Measurements from ENCODE around the gene TIMM17A. TPM values are rescaled to one million over a fixed set of nuclear protein-coding genes. Genes with fewer than 3 reads are reported as not detected.
"Not testable (repeated sequence)": the region's sequence is repeated elsewhere in the genome, so short reads cannot be mapped to it uniquely, and the experiment has no call there.

Gene TIMM17A
- total and polyA plus RNA-seq, 2 donors = 47.1 to 48.9 TPM

- 69% methylated on average over 4 of the region's 4 CpGs for WGBS
- peaks cover 27 to 72% of the 10 kb centered on the region in 2 donors for H3K27me3 ChIP-seq (ENCODE audit: control insufficient read depth in 2 of 2, insufficient read depth in 1 of 2, low read length in 1 of 2)
Observed at GRCh38 chr1:201945157-201945556, 10.1 kb upstream of the TIMM17A start.

GRCh38 chr1:201945863-201946223 is 9.5 kb upstream of the TIMM17A start:
- DNase-seq (ENCODE audit: low read depth in 6 of 9, low spot score in 9 of 9) = no peak
- Histone ChIP-seq H3K9me3 (ENCODE audit: control insufficient read depth in 2 of 2, insufficient read depth in 1 of 2, low read length in 1 of 2) (no peaks in the 10 kb centered on the region), H3K27me3 (ENCODE audit: control insufficient read depth in 2 of 2, insufficient read depth in 1 of 2, low read length in 1 of 2) (peaks cover 27 to 74% of the 10 kb centered on the region in 2 donors), H3K4me1 (ENCODE audit: control insufficient read depth in 2 of 2, insufficient read depth in 2 of 2, low read length in 2 of 2) (peaks cover 0 to 5% of the 10 kb centered on the region in 2 donors), H3K4me3 (ENCODE audit: low read length in 2 of 2) (peak overlapping the region in 1 of 2 donors; percentile 19), H3K27ac (ENCODE audit: low read depth in 1 of 2, low read length in 1 of 2) (no peak overlapping the region), H3K36me3 (ENCODE audit: control insufficient read depth in 2 of 2, insufficient read depth in 2 of 2, low read length in 1 of 2) (no peaks in the 10 kb centered on the region)
- WGBS = 51% methylated on average over 10 of the region's 10 CpGs

More at GRCh38 chr1:201945157-201945556, 10.1 kb upstream of the TIMM17A start:
- no peaks in the 10 kb centered on the region for H3K36me3 ChIP-seq (ENCODE audit: control insufficient read depth in 2 of 2, insufficient read depth in 2 of 2, low read length in 1 of 2)
- peaks cover 0 to 5% of the 10 kb centered on the region in 2 donors for H3K4me1 ChIP-seq (ENCODE audit: control insufficient read depth in 2 of 2, insufficient read depth in 2 of 2, low read length in 2 of 2)
- no peaks in the 10 kb centered on the region for H3K9me3 ChIP-seq (ENCODE audit: control insufficient read depth in 2 of 2, insufficient read depth in 1 of 2, low read length in 1 of 2)
- H3K27ac ChIP-seq (ENCODE audit: low read depth in 1 of 2, low read length in 1 of 2) = no peak overlapping the region
- DNase-seq (ENCODE audit: low read depth in 6 of 9, low spot score in 9 of 9) = no peak
- no peak overlapping the region for H3K4me3 ChIP-seq (ENCODE audit: low read length in 2 of 2)

GRCh38 chr1:201946224-201946908 is 8.9 kb upstream of the TIMM17A start, which contains the start of gene LMOD1:
Gene LMOD1, minus strand, starts transcription at chr1:201946548. Its CDS starts 208 bp downstream, at chr1:201946340.
- H3K4me1 ChIP-seq (ENCODE audit: control insufficient read depth in 2 of 2, insufficient read depth in 2 of 2, low read length in 2 of 2) = peaks cover 0 to 5% of the 10 kb centered on the region in 2 donors
- no peaks in the 10 kb centered on the region for H3K36me3 ChIP-seq (ENCODE audit: control insufficient read depth in 2 of 2, insufficient read depth in 2 of 2, low read length in 1 of 2)
- peak within 1 kb of the TSS in 1 of 2 donors; percentile 19 for H3K4me3 ChIP-seq (ENCODE audit: low read length in 2 of 2)
- H3K27me3 ChIP-seq (ENCODE audit: control insufficient read depth in 2 of 2, insufficient read depth in 1 of 2, low read length in 1 of 2) = peaks cover 27 to 72% of the 10 kb centered on the region in 2 donors
- H3K27ac ChIP-seq (ENCODE audit: low read depth in 1 of 2, low read length in 1 of 2) = no peak within 1 kb of the TSS
- DNase-seq (ENCODE audit: low read depth in 6 of 9, low spot score in 9 of 9) = peak in 1 of 9 donors; percentile 1
- 8% methylated on average over 28 of the region's 28 CpGs for WGBS
- no peaks in the 10 kb centered on the region for H3K9me3 ChIP-seq (ENCODE audit: control insufficient read depth in 2 of 2, insufficient read depth in 1 of 2, low read length in 1 of 2)

GRCh38 chr1:201947697-201948008 is 7.7 kb upstream of the TIMM17A start:
- no peaks in the 10 kb centered on the region for H3K36me3 ChIP-seq (ENCODE audit: control insufficient read depth in 2 of 2, insufficient read depth in 2 of 2, low read length in 1 of 2)
- H3K27me3 ChIP-seq (ENCODE audit: control insufficient read depth in 2 of 2, insufficient read depth in 1 of 2, low read length in 1 of 2) = peaks cover 27 to 66% of the 10 kb centered on the region in 2 donors
- no peaks in the 10 kb centered on the region for H3K9me3 ChIP-seq (ENCODE audit: control insufficient read depth in 2 of 2, insufficient read depth in 1 of 2, low read length in 1 of 2)
- WGBS = 89% methylated on average over 3 of the region's 3 CpGs
- no peak overlapping the region for H3K27ac ChIP-seq (ENCODE audit: low read depth in 1 of 2, low read length in 1 of 2)
- no peak for DNase-seq (ENCODE audit: low read depth in 6 of 9, low spot score in 9 of 9)
- H3K4me3 ChIP-seq (ENCODE audit: low read length in 2 of 2) = no peak overlapping the region
- H3K4me1 ChIP-seq (ENCODE audit: control insufficient read depth in 2 of 2, insufficient read depth in 2 of 2, low read length in 2 of 2) = peaks cover 0 to 5% of the 10 kb centered on the region in 2 donors

GRCh38 chr1:201949491-201949890 is 5.8 kb upstream of the TIMM17A start:
- H3K27ac ChIP-seq (ENCODE audit: low read depth in 1 of 2, low read length in 1 of 2) = no peak overlapping the region
- peaks cover 27 to 52% of the 10 kb centered on the region in 2 donors for H3K27me3 ChIP-seq (ENCODE audit: control insufficient read depth in 2 of 2, insufficient read depth in 1 of 2, low read length in 1 of 2)
- no peak for DNase-seq (ENCODE audit: low read depth in 6 of 9, low spot score in 9 of 9)
- no peak overlapping the region for H3K4me3 ChIP-seq (ENCODE audit: low read length in 2 of 2)
- H3K4me1 ChIP-seq (ENCODE audit: control insufficient read depth in 2 of 2, insufficient read depth in 2 of 2, low read length in 2 of 2) = peaks cover 0 to 5% of the 10 kb centered on the region in 2 donors
- no peaks in the 10 kb centered on the region for H3K36me3 ChIP-seq (ENCODE audit: control insufficient read depth in 2 of 2, insufficient read depth in 2 of 2, low read length in 1 of 2)
- no peaks in the 10 kb centered on the region for H3K9me3 ChIP-seq (ENCODE audit: control insufficient read depth in 2 of 2, insufficient read depth in 1 of 2, low read length in 1 of 2)

DNA sequence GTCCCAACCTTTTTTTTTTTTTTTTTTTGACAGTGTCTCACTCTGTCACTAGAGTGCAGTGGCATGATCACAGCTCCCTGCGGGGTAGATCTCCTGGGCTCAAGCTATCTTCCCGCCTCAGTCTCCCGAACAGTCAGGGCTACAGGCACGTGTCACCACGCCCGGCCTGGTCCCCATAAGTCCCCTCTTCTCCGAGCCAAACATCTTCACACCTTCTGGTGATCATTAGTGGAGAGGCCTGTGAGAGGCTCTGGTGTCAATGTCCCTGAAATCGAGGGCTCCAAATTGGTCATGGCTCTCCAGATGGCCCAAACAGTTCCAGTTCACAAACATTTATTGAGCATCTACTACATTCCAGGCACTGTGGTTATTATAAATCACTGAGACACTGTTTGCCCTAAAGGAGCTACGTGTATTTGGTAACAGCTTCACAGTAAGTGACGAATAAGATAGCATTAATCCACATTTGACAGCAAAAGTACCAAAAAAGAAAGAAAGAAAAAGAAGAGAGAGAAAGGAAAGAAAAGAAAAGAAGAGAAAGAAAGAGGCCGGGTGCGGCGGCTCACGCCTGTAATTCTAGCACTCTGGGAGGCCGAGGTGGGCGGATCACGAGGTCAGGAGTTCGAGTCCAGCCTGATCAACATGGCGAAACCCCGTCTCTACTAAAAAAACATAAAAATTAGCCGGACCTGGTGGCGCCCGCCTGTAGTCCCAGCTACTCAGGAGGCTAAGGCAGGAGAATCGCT is 867 bp upstream of the TIMM17A start:
- H3K4me3 ChIP-seq (ENCODE audit: low read length in 2 of 2) = peak overlapping the region; percentile 66 to 100
- H3K4me1 ChIP-seq (ENCODE audit: control insufficient read depth in 2 of 2, insufficient read depth in 2 of 2, low read length in 2 of 2) = peaks cover 0 to 3% of the 10 kb centered on the region in 2 donors
- peak in 1 of 9 donors; percentile 13 for DNase-seq (ENCODE audit: low read depth in 6 of 9, low spot score in 9 of 9)
- H3K27me3 ChIP-seq (ENCODE audit: control insufficient read depth in 2 of 2, insufficient read depth in 1 of 2, low read length in 1 of 2) = peaks cover 2 to 6% of the 10 kb centered on the region in 2 donors
- 63% methylated on average over 24 of the region's 24 CpGs for WGBS
- peak overlapping the region in 1 of 2 donors; percentile 4 for H3K27ac ChIP-seq (ENCODE audit: low read depth in 1 of 2, low read length in 1 of 2)
- peaks cover 6 to 16% of the 10 kb centered on the region in 2 donors for H3K36me3 ChIP-seq (ENCODE audit: control insufficient read depth in 2 of 2, insufficient read depth in 2 of 2, low read length in 1 of 2)
- no peaks in the 10 kb centered on the region for H3K9me3 ChIP-seq (ENCODE audit: control insufficient read depth in 2 of 2, insufficient read depth in 1 of 2, low read length in 1 of 2)

GRCh38 chr1:201955729-201956143 is 433 bp downstream of the TIMM17A start:
- under 1% methylated on average over 17 of the region's 17 CpGs for WGBS

DNA sequence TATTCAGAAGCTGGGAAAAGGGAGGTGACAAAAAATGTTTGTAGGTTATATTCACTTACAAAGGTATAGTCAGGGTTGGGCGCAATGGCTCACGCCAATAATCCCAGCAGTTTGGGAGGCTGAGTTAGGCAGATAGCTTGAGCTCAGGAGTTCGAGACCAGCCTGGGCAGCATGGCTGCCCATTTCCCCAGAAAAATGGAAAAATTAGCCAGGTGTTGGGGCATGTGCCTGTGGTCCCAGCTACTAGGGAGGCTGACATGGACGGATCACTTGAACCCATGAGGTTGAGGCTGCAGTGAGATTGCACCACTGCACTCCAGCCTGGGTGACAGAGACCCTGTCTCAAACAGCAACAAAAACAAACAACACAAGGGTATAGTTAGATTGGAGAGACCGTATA is 3.0 kb downstream of the TIMM17A start:
- WGBS = 86% methylated on average over 5 of the region's 5 CpGs
- H3K27me3 ChIP-seq (ENCODE audit: control insufficient read depth in 2 of 2, insufficient read depth in 1 of 2, low read length in 1 of 2) = no peaks in the 10 kb centered on the region
- peaks cover 30 to 40% of the 10 kb centered on the region in 2 donors for H3K36me3 ChIP-seq (ENCODE audit: control insufficient read depth in 2 of 2, insufficient read depth in 2 of 2, low read length in 1 of 2)
- no peak overlapping the region for H3K27ac ChIP-seq (ENCODE audit: low read depth in 1 of 2, low read length in 1 of 2)
- H3K9me3 ChIP-seq (ENCODE audit: control insufficient read depth in 2 of 2, insufficient read depth in 1 of 2, low read length in 1 of 2) = no peaks in the 10 kb centered on the region
- no peak for DNase-seq (ENCODE audit: low read depth in 6 of 9, low spot score in 9 of 9)
- H3K4me3 ChIP-seq (ENCODE audit: low read length in 2 of 2) = no peak overlapping the region
- H3K4me1 ChIP-seq (ENCODE audit: control insufficient read depth in 2 of 2, insufficient read depth in 2 of 2, low read length in 2 of 2) = peaks cover 0 to 3% of the 10 kb centered on the region in 2 donors

More at GRCh38 chr1:201955729-201956143, 433 bp downstream of the TIMM17A start:
- H3K4me1 ChIP-seq (ENCODE audit: control insufficient read depth in 2 of 2, insufficient read depth in 2 of 2, low read length in 2 of 2) = peaks cover 0 to 3% of the 10 kb centered on the region in 2 donors
- H3K9me3 ChIP-seq (ENCODE audit: control insufficient read depth in 2 of 2, insufficient read depth in 1 of 2, low read length in 1 of 2) = no peaks in the 10 kb centered on the region
- peak overlapping the region; percentile 66 to 100 for H3K4me3 ChIP-seq (ENCODE audit: low read length in 2 of 2)
- H3K27me3 ChIP-seq (ENCODE audit: control insufficient read depth in 2 of 2, insufficient read depth in 1 of 2, low read length in 1 of 2) = no peaks in the 10 kb centered on the region
- no peak for DNase-seq (ENCODE audit: low read depth in 6 of 9, low spot score in 9 of 9)
- peaks cover 11 to 22% of the 10 kb centered on the region in 2 donors for H3K36me3 ChIP-seq (ENCODE audit: control insufficient read depth in 2 of 2, insufficient read depth in 2 of 2, low read length in 1 of 2)
- H3K27ac ChIP-seq (ENCODE audit: low read depth in 1 of 2, low read length in 1 of 2) = peak overlapping the region; percentile 67 to 81

DNA sequence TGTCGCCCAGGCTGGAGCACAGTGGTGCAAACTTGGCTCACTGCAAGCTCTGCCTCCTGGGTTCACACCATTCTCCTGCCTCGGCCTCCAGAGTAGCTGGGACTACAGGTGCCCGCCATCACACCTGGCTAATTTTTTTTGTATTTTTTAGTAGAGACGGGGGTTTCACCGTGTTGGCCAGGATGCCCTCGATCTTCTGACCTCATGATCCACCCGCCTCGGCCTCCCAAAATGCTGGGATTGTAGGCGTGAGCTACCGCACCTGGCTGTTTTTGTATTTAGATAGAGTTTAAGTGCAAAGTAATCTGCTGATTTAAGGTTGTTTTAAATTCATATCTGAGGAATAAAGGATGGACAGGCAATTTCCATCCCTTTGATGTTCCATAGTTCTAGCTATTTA is 7.1 kb downstream of the TIMM17A start:
- not testable (repeated sequence) for H3K4me3 ChIP-seq (ENCODE audit: low read length in 2 of 2); H3K27me3 ChIP-seq (ENCODE audit: control insufficient read depth in 2 of 2, insufficient read depth in 1 of 2, low read length in 1 of 2); H3K9me3 ChIP-seq (ENCODE audit: control insufficient read depth in 2 of 2, insufficient read depth in 1 of 2, low read length in 1 of 2); H3K4me1 ChIP-seq (ENCODE audit: control insufficient read depth in 2 of 2, insufficient read depth in 2 of 2, low read length in 2 of 2); DNase-seq (ENCODE audit: low read depth in 6 of 9, low spot score in 9 of 9); H3K27ac ChIP-seq (ENCODE audit: low read depth in 1 of 2, low read length in 1 of 2)
- WGBS = 97% methylated on average over 10 of the region's 10 CpGs
- H3K36me3 ChIP-seq (ENCODE audit: control insufficient read depth in 2 of 2, insufficient read depth in 2 of 2, low read length in 1 of 2) = peaks cover 45 to 61% of the 10 kb centered on the region in 2 donors

All from thymus (tissue), 11 donors.